ENCODE measurements around the gene SFXN3.

SFXN3 gene

DNA sequence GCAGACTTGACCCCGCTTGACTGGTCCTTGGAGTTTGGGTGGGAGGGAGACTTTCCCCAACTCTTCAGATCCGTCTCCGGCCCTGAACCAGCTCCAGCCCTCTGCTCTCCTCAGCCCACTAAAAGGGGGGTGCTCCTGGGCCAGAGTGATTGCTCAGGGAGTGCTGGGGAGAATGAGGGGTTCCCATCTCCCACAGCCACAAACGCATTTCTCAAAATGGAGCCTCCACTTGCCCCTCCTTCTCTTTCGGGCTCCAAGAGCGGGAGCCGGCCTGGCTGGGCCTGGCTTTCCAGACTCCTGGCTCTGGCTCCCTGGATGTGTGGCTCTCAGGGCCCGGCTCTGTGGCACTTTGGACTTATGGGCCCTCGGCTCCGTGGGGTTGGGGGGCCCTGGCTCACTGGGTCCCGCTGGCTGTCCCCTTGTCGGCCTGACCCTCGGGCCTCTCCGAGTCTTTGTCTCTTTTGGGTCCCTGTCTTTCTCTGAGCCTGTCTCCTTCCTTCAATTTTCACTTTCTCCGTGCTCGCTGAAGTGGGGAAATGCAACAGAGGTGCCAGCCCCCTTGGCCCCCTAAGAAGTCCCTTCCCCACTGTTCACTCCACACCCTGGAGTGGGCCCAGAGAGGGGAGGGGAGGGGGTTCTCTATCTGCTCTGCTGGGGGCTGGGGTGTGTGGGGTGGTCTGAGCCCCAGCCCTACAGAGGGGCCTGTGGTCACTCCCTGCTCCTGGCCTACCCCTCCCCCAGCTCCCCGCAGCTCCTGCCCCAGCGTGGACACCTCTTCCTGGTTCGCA is 30.7 kb upstream of the SFXN3 start:
- in situ Hi-C loops (cut with MboI; ENCODE audit: low sequenced_read_pairs): no loop called here

DNA sequence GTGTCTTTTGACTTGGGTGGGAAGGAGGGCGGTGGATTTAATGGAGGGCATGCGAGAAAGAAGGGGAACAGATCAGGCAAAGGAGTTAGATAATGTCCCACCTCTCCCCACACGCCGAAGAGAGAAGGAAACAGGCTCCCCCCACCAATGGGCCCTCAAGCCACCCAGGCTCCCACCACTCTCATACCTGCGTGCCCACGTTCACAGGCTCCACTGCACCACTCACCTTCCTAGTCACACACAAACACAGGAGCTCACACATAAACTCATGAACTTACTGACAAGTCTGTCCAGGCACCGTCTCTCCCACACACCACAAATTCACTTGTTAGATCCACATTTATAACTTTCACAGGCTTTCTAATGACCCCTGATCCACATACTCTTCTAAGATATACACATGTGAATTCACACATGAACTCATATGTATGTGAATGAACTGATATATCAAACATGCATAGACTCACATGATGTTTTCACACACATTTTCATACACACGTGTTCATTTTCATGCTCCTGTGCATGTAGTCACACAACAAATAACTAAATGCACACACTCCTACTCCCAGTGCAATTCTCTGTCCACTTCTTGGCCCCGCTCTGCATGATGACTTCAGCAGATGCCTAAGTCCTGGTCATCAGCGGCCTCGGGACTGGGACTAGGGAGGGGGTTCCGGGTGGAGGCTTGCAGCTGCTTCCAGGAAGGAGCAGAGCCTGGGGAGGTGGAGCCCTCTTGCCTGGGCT is 29.9 kb upstream of the SFXN3 start:
- in situ Hi-C loops (cut with MboI; ENCODE audit: low sequenced_read_pairs): no loop called here

DNA sequence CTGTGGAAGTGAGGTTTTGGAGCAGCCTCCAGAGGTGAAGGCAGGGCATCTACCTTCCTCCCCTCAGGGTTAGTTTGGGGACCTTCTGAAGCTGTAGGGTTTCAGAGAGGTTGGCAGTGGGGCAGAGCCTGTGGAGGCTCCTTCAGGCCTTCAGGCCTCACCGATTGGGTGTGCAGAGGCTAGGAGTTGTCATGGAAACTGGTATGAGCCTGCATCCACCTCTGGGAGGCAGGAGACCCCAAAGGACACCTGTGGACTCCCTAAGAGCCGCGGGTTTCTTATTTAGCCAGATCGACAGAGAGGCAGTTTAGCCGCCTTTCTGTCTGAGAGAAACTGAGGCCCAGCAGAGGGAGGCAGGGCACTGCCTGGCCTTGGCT is 29.4 kb upstream of the SFXN3 start:
- in situ Hi-C loops (cut with MboI; ENCODE audit: low sequenced_read_pairs): no loop called here

DNA sequence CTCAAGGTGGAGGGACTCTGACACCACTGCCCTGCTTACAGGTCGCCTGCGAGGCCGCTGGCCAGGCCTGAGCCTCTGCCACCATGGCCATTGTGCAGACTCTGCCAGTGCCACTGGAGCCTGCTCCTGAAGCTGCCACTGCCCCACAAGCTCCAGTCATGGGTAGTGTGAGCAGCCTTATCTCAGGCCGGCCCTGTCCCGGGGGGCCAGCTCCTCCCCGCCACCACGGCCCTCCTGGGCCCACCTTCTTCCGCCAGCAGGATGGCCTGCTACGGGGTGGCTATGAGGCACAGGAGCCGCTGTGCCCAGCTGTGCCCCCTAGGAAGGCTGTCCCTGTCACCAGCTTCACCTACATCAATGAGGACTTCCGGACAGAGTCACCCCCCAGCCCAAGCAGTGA is 28.6 kb upstream of the SFXN3 start:
- in situ Hi-C loops (cut with MboI; ENCODE audit: low sequenced_read_pairs): no loop called here

DNA sequence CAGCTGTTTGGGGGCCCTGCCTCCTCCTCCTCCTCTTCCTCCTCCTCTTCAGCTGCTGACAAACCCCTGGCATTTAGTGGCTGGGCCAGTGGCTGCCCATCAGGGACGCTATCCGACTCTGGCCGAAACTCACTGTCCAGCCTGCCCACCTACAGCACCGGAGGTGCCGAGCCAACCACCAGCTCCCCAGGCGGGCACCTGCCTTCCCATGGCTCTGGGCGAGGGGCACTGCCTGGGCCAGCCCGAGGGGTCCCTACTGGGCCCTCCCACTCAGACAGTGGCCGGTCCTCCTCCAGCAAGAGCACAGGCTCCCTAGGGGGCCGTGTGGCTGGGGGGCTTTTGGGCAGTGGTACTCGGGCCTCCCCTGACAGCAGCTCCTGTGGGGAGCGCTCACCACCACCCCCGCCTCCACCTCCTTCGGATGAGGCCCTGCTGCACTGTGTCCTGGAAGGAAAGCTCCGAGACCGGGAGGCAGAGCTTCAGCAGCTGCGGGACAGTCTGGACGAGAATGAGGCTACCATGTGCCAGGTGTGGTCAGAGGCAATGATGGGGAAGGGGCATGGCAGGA is 27.3 kb upstream of the SFXN3 start:
- in situ Hi-C loops (cut with MboI; ENCODE audit: low sequenced_read_pairs): no loop called here

DNA sequence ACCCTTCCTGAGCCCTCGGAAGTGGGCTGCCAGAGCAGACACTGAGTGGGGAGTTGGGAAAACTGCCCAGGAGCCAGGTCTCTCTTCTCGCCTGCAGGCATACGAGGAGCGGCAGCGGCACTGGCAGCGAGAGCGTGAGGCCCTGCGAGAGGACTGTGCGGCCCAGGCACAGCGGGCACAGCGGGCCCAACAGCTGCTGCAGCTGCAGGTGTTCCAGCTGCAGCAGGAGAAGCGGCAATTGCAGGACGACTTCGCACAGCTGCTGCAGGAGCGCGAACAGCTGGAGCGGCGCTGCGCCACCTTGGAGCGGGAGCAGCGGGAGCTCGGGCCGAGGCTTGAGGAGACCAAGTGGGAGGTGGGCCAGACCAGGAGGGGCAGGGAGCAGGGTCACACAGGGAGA is 25.7 kb upstream of the SFXN3 start:
- in situ Hi-C loops (cut with MboI; ENCODE audit: low sequenced_read_pairs): no loop called here

DNA sequence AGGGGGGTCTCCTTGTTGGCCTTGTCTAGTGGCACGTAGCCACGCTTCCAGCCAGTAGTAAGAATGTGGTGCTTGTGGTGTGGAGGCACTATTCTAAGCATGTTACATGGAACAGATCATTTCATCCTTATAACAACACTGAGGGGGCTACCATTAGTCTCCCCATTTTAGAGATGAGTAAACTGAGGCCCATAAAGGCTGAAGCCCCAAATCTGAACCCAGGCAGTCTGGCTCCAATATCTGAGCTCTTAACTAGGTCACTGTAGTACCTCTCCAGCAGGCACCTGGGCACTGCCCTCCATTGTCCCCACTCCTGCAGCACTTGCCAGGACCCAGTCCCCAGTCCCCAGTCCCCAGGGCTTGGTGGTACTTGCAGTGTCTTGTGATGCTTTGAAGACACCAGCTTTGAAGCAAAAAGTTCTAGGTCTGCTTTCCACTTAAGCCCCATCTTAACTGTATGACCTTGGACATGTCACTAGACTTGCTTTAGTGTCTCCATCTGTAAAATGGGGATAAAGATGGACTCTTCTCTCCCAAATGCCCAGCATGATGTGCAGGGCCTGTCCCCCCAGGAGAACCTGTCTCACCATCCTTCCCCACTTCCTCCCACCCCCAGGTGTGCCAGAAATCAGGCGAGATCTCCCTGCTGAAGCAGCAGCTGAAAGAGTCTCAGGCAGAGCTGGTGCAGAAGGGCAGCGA is 25.0 kb upstream of the SFXN3 start:
- in situ Hi-C loops (cut with MboI; ENCODE audit: low sequenced_read_pairs): no loop called here

DNA sequence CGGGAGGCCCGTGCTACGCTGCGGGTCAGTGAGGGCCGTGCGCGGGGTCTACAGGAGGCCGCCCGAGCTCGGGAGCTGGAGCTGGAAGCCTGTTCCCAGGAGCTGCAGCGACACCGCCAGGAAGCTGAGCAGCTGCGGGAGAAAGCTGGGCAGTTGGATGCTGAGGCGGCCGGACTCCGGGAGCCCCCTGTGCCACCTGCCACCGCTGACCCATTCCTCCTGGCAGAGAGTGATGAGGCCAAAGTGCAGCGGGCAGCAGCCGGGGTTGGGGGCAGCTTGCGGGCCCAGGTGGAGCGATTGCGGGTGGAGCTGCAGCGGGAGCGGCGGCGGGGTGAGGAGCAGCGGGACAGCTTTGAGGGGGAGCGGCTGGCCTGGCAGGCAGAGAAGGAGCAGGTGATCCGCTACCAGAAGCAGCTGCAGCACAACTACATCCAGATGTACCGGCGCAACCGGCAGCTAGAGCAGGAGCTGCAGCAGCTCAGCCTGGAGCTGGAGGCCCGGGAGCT is 24.4 kb upstream of the SFXN3 start:
- in situ Hi-C loops (cut with MboI; ENCODE audit: low sequenced_read_pairs): no loop called here

DNA sequence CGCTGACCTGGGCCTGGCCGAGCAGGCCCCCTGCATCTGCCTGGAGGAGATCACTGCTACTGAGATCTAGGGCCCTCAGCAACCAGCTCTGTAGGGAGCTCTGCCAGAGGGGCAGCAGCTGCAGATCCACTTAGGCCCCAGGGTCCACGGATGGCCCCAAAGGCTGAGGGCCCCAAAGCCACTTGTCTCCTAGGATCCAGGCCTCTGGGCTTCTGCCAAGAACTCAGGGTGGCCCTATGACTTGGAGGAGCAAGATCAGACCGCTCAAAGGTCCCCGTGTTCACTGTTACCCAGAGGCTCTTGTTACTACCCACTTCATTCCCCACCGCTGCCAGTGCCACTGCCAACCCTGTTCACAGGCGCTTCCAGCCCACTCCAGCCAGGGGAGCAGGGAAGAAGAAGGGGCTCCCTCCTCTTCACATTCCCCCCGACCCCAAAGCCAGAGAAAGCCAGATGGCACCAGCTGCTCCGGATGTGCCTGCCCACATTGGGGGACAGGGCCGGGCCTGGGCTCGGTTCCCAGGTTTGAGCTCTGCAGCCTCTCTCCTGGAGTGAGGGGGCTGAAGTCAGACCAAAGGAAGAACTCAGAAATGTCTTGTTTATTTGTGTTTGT is 23.8 kb upstream of the SFXN3 start:
- in situ Hi-C loops (cut with MboI; ENCODE audit: low sequenced_read_pairs): no loop called here

DNA sequence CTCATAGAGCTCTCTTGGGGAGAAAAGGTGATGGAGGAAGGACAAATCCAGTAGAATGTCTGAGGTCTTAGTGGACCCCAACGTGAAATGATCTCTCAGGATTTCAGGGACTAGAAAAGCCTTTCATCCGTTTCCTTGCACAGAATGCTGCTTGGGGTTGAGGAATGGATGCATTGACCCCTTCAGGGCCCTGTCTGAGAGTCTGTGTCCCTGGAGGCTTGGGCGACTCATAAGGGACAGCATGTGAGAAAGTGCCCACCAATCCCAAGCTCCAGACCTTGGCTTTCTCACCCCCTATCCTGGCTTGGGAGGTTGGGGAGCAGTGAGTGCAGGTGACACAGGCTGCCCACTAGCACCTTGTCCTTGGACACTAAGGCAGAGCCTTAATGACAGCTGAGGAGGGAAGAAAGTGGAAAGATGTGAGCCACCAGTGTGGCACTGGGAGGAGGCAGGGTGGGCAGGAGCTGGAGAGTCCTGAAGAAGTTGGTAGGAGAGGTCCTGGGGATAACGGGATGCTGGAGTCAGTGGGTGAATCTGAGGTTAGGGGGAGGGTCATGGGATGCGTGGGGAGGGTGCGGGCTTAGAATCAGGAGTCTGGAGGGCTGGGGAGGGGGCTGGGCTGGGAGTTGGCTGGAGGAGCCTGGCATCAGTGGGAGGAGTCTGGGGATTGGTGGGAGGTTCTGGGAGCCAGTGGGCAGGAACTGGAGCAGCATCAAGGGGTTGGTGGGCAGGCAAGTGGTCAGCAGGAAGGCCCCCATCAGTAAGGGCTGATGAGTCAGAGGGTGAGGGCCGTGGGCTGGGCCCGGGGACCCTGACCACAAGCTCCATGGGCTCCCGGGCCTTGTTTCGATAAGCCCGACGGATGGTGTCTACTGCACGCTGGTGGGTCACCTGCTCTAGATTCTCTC is 22.9 kb upstream of the SFXN3 start:
- in situ Hi-C loops (cut with MboI; ENCODE audit: low sequenced_read_pairs): no loop called here

DNA sequence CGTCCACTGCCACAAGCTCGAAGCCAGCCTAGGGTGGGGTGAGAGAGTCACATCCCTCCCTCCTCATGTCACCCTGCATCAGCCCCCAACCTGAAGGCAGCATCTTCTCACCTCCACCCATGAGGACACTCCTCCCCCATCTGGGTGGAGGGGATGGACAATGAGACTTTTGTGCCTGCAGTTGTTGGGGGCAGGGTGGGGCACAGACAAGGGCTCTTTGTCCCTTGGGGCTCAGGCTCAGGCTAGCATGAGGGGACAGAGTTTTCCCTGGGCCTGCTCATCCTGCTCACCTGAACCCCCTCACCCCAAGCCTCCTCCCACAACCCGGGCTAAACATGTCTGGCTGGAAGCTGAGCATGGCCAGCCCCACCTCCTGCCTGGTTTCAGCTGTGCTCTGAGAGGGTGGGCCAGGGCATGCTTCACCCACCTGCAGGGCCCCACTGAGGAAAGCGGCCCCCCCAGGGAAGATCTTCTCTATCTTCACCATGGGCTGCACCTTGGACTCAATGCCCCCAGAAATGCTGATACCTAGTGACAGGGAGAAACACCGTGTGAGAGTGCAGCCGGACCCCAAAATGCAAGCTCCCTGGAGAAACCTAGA is 22.1 kb upstream of the SFXN3 start:
- in situ Hi-C loops (cut with MboI; ENCODE audit: low sequenced_read_pairs): no loop called here

DNA sequence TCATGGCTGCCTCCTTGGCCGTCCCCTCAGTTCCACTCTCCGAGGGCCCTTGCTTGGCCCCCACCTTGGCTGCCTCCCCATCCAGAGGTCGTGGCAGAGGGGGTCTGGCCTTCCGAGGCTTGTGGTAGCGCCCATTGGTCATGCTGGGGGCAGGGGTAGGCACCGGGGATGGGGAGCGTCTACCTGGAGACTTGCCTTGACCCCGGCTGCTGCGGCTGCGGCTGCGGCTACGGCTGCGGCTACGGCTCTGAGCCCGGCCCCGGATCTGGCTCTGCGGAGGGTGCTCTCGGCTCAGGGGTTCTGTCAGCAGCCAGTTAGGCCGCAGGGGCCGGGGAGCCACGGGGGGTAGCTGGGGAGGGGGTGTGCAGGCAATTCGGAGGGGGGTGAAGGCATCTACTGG is 20.7 kb upstream of the SFXN3 start:
- in situ Hi-C loops (cut with MboI; ENCODE audit: low sequenced_read_pairs): no loop called here

DNA sequence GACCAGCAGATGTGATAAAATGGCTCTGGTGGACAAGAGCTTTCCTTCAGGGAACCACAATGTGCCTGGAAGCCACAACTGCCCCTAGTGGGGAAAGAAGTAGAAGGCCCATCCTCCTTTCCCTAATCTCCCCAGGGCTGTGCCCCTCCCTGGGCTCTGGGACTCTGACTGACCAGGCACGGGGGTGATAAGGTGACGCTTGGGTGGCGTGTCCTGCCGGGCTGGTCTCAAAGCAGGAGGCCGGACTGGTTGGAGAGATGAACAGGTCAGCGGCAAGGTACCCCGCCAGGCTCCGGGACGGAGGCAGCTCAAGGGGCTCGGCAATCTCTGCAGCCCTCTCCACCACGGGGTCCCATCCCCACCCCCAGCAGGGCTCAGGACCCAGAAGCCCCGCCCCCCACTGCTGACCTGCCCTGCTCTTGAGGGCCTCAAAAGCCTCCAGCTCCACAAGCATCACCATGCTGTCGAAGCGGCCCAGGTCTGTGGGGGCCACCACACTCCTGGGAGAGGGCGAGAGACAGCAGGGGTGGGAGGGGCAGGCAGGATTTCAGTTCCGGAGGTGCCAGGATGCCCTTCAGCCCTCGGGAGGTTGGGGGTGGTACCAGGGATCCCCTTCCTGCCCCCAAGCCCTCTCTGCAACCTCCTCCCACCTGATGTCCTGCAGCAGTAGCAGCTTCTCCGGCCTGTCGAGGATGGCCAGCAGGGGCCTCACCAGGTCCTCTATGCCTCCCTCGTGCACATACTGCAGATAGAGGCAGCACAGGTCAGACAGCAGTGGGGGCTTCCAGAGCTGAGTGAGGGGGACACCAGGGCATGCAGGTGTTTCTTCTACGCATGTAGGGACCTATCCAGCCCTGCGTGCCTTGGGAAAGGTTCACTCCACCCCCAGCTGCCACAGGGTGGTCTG is 19.3 kb upstream of the SFXN3 start:
- in situ Hi-C loops (cut with MboI; ENCODE audit: low sequenced_read_pairs): no loop called here

DNA sequence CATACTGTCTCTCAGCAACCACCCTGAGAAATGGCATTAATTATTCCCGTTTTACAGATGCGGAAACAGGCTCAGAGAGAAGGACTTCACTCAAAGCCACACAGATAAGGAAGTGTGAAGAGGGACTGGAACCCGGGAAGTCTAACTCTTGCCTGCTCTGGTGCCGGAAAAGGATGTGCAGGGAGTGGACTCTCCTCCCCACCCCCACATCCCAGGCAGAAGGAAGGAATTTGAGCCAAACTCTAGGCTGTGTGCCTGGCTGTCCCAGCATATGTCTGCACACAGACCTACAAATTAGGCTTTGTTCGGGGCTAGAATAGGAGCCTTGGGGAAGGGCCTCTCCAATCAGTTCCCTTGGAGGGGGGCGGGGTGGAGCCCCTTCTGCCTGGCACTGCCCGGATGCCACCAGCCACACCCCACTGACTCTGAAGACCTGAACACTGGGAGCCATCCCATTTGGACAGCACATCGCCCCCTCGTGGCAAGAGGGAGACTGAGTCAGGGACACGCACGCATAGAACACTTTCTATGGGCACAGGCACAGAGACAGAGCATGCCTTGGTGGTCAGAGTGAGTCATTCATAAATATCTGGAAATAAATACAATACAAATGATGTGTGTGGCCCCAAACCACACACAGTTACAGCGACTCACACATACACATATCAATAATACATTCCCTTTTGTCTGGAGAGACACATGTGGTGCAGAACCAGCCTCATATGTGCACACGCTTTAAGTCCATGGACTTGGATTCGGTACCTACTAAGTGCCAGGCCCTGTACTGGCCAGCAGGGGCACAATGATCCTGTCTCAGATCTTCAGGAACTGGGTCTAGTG is 18.3 kb upstream of the SFXN3 start:
- in situ Hi-C loops (cut with MboI; ENCODE audit: low sequenced_read_pairs): no loop called here

DNA sequence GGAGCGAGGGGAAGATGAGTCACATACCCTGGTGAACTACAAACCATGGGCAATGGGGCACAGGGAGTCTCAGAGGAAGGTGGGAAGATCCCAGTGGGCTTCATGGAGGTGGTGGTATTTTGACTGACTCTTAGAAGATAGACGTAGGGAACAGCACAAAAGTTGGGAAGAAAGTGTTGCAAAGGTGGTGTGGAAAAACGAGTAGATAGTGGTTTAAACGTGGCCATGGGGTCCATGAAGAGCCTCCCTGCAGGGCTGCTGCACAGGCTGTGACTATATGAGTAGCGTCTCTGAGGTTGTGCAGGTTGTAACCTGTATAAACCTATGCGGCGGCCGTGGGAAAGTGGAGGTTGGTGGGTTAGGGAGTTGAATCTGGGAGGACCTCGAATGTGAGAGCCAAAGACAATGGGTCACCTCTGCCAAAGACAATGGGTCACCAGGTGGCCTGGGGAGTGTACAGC is 17.6 kb upstream of the SFXN3 start:
- in situ Hi-C loops (cut with MboI; ENCODE audit: low sequenced_read_pairs): no loop called here

DNA sequence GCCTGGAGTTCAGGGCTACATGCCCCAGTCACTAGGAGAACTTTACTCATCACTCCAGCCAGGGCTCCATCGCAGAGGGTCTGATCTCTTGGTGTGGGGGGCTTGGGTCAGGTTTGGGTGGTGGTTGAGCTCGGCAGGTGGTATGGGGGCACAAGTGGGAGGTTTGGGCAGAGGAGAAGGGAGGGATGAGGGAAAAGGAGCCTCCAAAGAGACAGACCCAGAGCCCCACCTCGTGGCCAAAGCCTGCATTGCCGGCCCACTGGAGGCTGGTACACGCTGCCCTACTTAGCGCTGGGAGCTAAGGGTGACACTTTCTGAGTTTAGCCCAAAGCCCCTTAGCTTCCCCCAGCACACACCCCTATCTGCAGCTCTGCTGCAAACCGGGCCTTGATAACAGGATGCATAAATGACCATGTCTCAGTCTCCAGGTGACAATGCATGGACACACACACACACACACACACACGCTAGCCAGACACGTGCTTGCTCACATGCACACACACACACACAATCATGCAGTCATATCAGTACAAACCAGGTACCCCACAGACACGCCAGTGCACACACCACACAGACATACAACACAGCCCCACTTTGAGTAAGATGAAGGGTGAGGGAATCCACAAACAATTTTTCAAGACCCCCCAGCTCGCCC is 16.7 kb upstream of the SFXN3 start:
- in situ Hi-C loops (cut with MboI; ENCODE audit: low sequenced_read_pairs): no loop called here

DNA sequence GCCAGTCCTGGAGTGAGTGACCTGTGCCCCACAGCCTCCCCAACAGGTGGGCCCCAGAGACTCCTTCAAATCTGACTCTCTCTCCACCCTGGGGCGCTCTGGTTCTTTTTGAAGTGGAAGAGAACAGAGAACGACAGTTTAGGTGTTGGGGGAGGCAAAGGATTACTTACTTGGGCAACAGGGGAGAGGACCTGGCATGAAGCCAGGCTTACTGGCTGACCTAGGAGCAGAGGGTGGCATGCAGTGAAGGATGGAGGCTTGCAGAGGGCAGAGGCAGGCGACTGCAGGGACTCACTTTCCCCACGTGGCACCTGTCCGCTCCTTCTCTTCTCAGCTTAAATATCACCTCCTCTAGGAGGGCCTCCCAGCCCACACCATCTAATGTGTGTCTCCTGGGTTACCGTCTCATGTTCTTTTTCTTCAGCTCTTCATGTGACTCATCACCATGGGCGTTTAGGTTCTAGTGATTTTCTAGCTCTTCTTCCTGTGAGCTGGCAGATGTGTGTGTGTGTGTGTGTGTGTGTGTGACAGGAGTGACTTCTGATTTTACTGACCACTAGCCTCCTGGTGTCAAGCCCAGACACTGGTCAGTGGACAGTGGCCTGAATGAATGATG is 16.0 kb upstream of the SFXN3 start:
- in situ Hi-C loops (cut with MboI; ENCODE audit: low sequenced_read_pairs): no loop called here

All from HL-60/S4 treated with retinoic acid at 250 ng/mL for 4 days and 3 days (cell line).